Keratinocyte (primary cell): ENCODE data around the gene ANXA4. TPM values are rescaled to one million over a fixed set of nuclear protein-coding genes. Genes with fewer than 3 reads are reported as not detected.

Source experiments
- DNase-seq: peaks from one replicate; pipeline ENCODE4 v3.0.0-alpha.2; 2011; ENCODE audit warnings: low read depth, missing footprints, low spot score
- FAIRE-seq: peaks from 2 replicates; lab custom pipeline; 2011; peaks lifted over from hg19 to GRCh38; lab: Jason Lieb, UNC
- H2AFZ ChIP-seq: 2 replicates; pipeline ENCODE4 v1.6.0; 2012; ENCODE audit warnings: low read length, control low read depth, inconsistent platforms; ENCODE audit not compliant: control insufficient read depth
- H3K27ac ChIP-seq: 2 replicates; pipeline ENCODE4 v1.5.1; 2011; ENCODE audit warnings: low read length; ENCODE audit not compliant: control insufficient read depth, insufficient read depth
- H3K27me3 ChIP-seq: 3 replicates; pipeline ENCODE4 v1.6.0; 2011; ENCODE audit warnings: low read length; ENCODE audit not compliant: control insufficient read depth, insufficient read depth; ENCODE audit errors: extremely low read depth
- H3K36me3 ChIP-seq, 2 experiments: 2 replicates in 1 of 2; 3 replicates in 1 of 2; pipeline ENCODE4 v1.5.1; 2011; ENCODE audit warnings: low read length in 2 of 2, mild to moderate bottlenecking in 1 of 2; ENCODE audit not compliant: control insufficient read depth in 2 of 2, insufficient read depth in 2 of 2; ENCODE audit errors: extremely low read depth in 1 of 2
- H3K4me1 ChIP-seq: 3 replicates; pipeline ENCODE4 v1.5.1; 2011; ENCODE audit warnings: low read length; ENCODE audit not compliant: control insufficient read depth, insufficient read depth; ENCODE audit errors: extremely low read depth
- H3K4me2 ChIP-seq: 3 replicates; pipeline ENCODE4 v1.6.0; 2011; ENCODE audit warnings: low read depth, low read length; ENCODE audit not compliant: control insufficient read depth, insufficient read depth; ENCODE audit errors: extremely low read depth
- H3K4me3 ChIP-seq, 3 experiments: fragments of 200-600 bp in 1 of 3; sonication (generic) in 1 of 3; 2 replicates in 2 of 3; 3 replicates in 1 of 3; pipeline ENCODE4 v1.5.1; 2011 to 2016; ENCODE audit warnings: low read length in 3 of 3, mild to moderate bottlenecking in 3 of 3, control low read depth in 2 of 3, inconsistent platforms in 1 of 3, low read depth in 1 of 3, mixed read lengths in 1 of 3, mixed run types in 1 of 3, moderate library complexity in 1 of 3; ENCODE audit not compliant: control insufficient read depth in 2 of 3, insufficient read depth in 2 of 3; ENCODE audit errors: extremely low read depth in 1 of 3
- H3K79me2 ChIP-seq: 2 replicates; pipeline ENCODE4 v1.6.0; 2012; ENCODE audit warnings: low read length; ENCODE audit not compliant: control insufficient read depth, insufficient read depth
- H3K9ac ChIP-seq: 3 replicates; pipeline ENCODE4 v1.6.0; 2011; ENCODE audit warnings: low read length; ENCODE audit not compliant: control insufficient read depth, insufficient read depth; ENCODE audit errors: extremely low read depth
- H3K9me1 ChIP-seq: 3 replicates; pipeline ENCODE4 v1.6.0; 2011; ENCODE audit warnings: low read length; ENCODE audit not compliant: control insufficient read depth, insufficient read depth; ENCODE audit errors: extremely low read depth
- H3K9me3 ChIP-seq: 2 replicates; pipeline ENCODE4 v1.5.1; 2012; ENCODE audit warnings: low read depth, low read length; ENCODE audit not compliant: control insufficient read depth
- H4K20me1 ChIP-seq: 3 replicates; pipeline ENCODE4 v1.6.0; 2011; ENCODE audit warnings: low read length; ENCODE audit not compliant: control insufficient read depth, insufficient read depth; ENCODE audit errors: extremely low read depth
- EZH2 ChIP-seq: IDR thresholded peaks from one replicate; pipeline ENCODE4 v1.6.1; 2012; ENCODE audit warnings: inconsistent platforms, mild to moderate bottlenecking, low read length, moderate library complexity
- dilution Hi-C: fragments of 300-500 bp; cut with MboI; formaldehyde crosslinking; loops from one replicate; pipeline ENCODE4 v1.7.0; 2020; ENCODE audit warnings: low sequenced_read_pairs; ENCODE audit not compliant: extremely low pct_ligation_motif_present
- polyA plus RNA-seq, 5 experiments: library from polyadenylated mRNA; depleted of rRNA in 3 of 5; stranded (reverse) in 3 of 5; stranded (forward) in 1 of 5; unstranded in 1 of 5; fragments of >200 nt; gene quantifications; 1 replicate in 1 of 5; 2 replicates in 3 of 5; 3 replicates in 1 of 5; pipeline versions ENCODE4 v1.2.1 to v1.2.3, GENCODE V29; 2011 to 2012; ENCODE audit warnings: missing spikeins in 2 of 5, low read depth in 1 of 5, low replicate concordance in 1 of 5
- TF ChIP-seq, protein P1 (sequence below), 3 experiments: IDR thresholded peaks in 1 of 3; conservative IDR thresholded peaks in 1 of 3; optimal IDR thresholded peaks in 1 of 3; 2 replicates in 2 of 3; 3 replicates in 1 of 3; pipeline versions ENCODE3 to v1.5.1; 2011; ENCODE audit warnings: low read length in 3 of 3, mild to moderate bottlenecking in 3 of 3, moderate library complexity in 2 of 3, control low read depth in 1 of 3, inconsistent platforms in 1 of 3; ENCODE audit not compliant: insufficient read depth in 2 of 3; ENCODE audit errors: extremely low read depth in 1 of 3

The ANXA4 gene
- polyA plus RNA-seq, 1 donor (not counting 4 experiments of a cell fraction or from before 2014, with no cell fraction given), result 209 TPM

DNA sequence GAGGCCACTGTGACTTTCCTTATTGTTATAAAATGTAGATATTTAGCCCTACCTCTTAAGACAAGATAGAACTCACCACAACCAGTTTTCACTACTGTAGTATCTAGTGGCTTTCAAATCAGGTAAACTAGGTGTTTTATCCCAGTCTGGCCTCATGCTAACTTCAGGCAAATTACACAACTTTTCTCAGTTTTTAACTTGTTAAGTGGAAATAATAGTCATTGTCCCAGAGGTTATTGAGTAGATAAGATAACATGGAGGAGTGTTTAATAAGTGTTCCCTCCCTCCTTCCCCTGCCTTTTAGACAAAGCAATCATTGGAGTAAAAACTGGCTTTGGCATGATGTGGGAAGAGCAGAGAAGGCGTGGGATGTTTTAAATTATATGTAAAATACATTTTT is 27.3 kb downstream of the ANXA4 start:
- Histone ChIP-seq H3K4me1 (peaks cover 32% of the 10 kb centered on the region), H3K27ac (peak overlapping the region; percentile 92), H4K20me1 (no peaks in the 10 kb centered on the region), H3K79me2 (peaks cover 38% of the 10 kb centered on the region), H3K27me3 (no peaks in the 10 kb centered on the region), H3K4me2 (peak overlapping the region; percentile 53), H2AFZ (no peak overlapping the region), H3K4me3 (no peak overlapping the region), H3K9me1 (no peaks in the 10 kb centered on the region), H3K9me3 (no peaks in the 10 kb centered on the region), H3K36me3 (no peaks in the 10 kb centered on the region), H3K9ac (no peak overlapping the region)
- no peak for DNase-seq
- no peak for FAIRE-seq
- TF ChIP-seq EZH2, result no peak
- TF ChIP-seq, protein P1, sequence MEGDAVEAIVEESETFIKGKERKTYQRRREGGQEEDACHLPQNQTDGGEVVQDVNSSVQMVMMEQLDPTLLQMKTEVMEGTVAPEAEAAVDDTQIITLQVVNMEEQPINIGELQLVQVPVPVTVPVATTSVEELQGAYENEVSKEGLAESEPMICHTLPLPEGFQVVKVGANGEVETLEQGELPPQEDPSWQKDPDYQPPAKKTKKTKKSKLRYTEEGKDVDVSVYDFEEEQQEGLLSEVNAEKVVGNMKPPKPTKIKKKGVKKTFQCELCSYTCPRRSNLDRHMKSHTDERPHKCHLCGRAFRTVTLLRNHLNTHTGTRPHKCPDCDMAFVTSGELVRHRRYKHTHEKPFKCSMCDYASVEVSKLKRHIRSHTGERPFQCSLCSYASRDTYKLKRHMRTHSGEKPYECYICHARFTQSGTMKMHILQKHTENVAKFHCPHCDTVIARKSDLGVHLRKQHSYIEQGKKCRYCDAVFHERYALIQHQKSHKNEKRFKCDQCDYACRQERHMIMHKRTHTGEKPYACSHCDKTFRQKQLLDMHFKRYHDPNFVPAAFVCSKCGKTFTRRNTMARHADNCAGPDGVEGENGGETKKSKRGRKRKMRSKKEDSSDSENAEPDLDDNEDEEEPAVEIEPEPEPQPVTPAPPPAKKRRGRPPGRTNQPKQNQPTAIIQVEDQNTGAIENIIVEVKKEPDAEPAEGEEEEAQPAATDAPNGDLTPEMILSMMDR (optimal IDR thresholded peaks at IDR 0.05 in 1 of 3, IDR thresholded peaks at IDR 0.05 in 1 of 3, conservative IDR thresholded peaks at IDR 0.05 in 1 of 3; ENCODE audit: extremely low read depth in 1 of 3, insufficient read depth in 2 of 3, low read length in 3 of 3), result no peak
- dilution Hi-C loops, result no loop called here

- Histone ChIP-seq H3K9me3 (no peaks in the 10 kb centered on the region), H3K4me2 (peak overlapping the region; percentile 53), H3K27me3 (no peaks in the 10 kb centered on the region), H2AFZ (no peak overlapping the region), H3K4me3 (peak overlapping the region in 2 of 3 experiments; percentile 11 to 24), H3K27ac (peak overlapping the region; percentile 92), H3K9me1 (no peaks in the 10 kb centered on the region), H3K36me3 (peaks cover 0 to 3% of the 10 kb centered on the region in 2 experiments), H3K9ac (peak overlapping the region; percentile 61), H4K20me1 (no peaks in the 10 kb centered on the region), H3K4me1 (peaks cover 32% of the 10 kb centered on the region), H3K79me2 (peaks cover 37% of the 10 kb centered on the region)
- TF ChIP-seq EZH2, result no peak
- TF ChIP-seq, protein P1 (optimal IDR thresholded peaks at IDR 0.05 in 1 of 3, IDR thresholded peaks at IDR 0.05 in 1 of 3, conservative IDR thresholded peaks at IDR 0.05 in 1 of 3; ENCODE audit: extremely low read depth in 1 of 3, insufficient read depth in 2 of 3, low read length in 3 of 3), result no peak
- DNase-seq (peak; percentile 71), FAIRE-seq (peak; percentile 23)
- dilution Hi-C loops, result no loop called here
These were observed 28.3 kb downstream of the ANXA4 start for GRCh38 chr2:69770193-69770702.
